ENCODE data around the gene ZSWIM8.

The ZSWIM8 gene

GRCh38 chr10:73816917-73817729 is 31.7 kb downstream of the ZSWIM8 start:
- TF ChIP-seq, protein P1, sequence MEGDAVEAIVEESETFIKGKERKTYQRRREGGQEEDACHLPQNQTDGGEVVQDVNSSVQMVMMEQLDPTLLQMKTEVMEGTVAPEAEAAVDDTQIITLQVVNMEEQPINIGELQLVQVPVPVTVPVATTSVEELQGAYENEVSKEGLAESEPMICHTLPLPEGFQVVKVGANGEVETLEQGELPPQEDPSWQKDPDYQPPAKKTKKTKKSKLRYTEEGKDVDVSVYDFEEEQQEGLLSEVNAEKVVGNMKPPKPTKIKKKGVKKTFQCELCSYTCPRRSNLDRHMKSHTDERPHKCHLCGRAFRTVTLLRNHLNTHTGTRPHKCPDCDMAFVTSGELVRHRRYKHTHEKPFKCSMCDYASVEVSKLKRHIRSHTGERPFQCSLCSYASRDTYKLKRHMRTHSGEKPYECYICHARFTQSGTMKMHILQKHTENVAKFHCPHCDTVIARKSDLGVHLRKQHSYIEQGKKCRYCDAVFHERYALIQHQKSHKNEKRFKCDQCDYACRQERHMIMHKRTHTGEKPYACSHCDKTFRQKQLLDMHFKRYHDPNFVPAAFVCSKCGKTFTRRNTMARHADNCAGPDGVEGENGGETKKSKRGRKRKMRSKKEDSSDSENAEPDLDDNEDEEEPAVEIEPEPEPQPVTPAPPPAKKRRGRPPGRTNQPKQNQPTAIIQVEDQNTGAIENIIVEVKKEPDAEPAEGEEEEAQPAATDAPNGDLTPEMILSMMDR (IDR thresholded peaks at IDR 0.05) = no peak

DNA sequence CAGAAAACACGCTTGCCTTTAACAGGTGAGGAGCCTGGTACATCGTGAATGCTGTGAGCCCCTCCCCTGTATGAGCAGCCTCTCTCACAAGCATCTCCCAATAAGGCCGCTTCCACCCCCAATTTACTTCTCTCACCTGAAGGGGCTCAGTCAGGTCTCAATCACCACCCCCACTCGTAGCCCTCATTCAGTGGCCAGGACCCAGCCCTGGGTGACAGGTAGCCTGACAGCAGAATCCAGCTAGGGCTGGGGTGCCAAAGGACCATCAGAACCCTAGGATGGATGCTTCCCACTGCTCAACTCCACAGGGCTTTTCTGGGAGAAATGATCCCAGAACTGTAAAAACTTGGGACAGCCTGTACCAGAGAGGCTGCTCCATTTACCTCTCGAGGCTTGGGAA is 32.4 kb downstream of the ZSWIM8 start:
- TF ChIP-seq, protein P1 (IDR thresholded peaks at IDR 0.05) = no peak

GRCh38 chr10:73818402-73818801 is 33.0 kb downstream of the ZSWIM8 start:
- TF ChIP-seq, protein P1 (IDR thresholded peaks at IDR 0.05) = peak; percentile 27; the same call in 1 of the 2 replicates

GRCh38 chr10:73819081-73819480 is 33.7 kb downstream of the ZSWIM8 start:
- TF ChIP-seq, protein P1 (IDR thresholded peaks at IDR 0.05) = no peak

- TF ChIP-seq, protein P1 (IDR thresholded peaks at IDR 0.05) = peak; percentile 54
Measured at GRCh38 chr10:73819513-73820093, 34.2 kb downstream of the ZSWIM8 start.

GRCh38 chr10:73823391-73823790 is 38.0 kb downstream of the ZSWIM8 start:
- TF ChIP-seq, protein P1 (IDR thresholded peaks at IDR 0.05) = no peak

- TF ChIP-seq, protein P1 (IDR thresholded peaks at IDR 0.05) = no peak
Measured at GRCh38 chr10:73824146-73824725, 38.8 kb downstream of the ZSWIM8 start.

Data from LNCAP (cell line).